Keratinocyte (primary cell): ENCODE results near the gene LRWD1. TPM values are rescaled to one million over a fixed set of nuclear protein-coding genes. Genes with fewer than 3 reads are reported as not detected.

Experiments used
- DNase-seq: peaks from one replicate; pipeline ENCODE4 v3.0.0-alpha.2; 2011; ENCODE audit warnings: low read depth, missing footprints, low spot score
- FAIRE-seq: peaks from 2 replicates; lab custom pipeline; 2011; peaks lifted over from hg19 to GRCh38; lab: Jason Lieb, UNC
- H2AFZ ChIP-seq: 2 replicates; pipeline ENCODE4 v1.6.0; 2012; ENCODE audit warnings: low read length, control low read depth, inconsistent platforms; ENCODE audit not compliant: control insufficient read depth
- H3K27ac ChIP-seq: 2 replicates; pipeline ENCODE4 v1.5.1; 2011; ENCODE audit warnings: low read length; ENCODE audit not compliant: control insufficient read depth, insufficient read depth
- H3K27me3 ChIP-seq: 3 replicates; pipeline ENCODE4 v1.6.0; 2011; ENCODE audit warnings: low read length; ENCODE audit not compliant: control insufficient read depth, insufficient read depth; ENCODE audit errors: extremely low read depth
- H3K36me3 ChIP-seq, 2 experiments: 2 replicates in 1 of 2; 3 replicates in 1 of 2; pipeline ENCODE4 v1.5.1; 2011; ENCODE audit warnings: low read length in 2 of 2, mild to moderate bottlenecking in 1 of 2; ENCODE audit not compliant: control insufficient read depth in 2 of 2, insufficient read depth in 2 of 2; ENCODE audit errors: extremely low read depth in 1 of 2
- H3K4me1 ChIP-seq: 3 replicates; pipeline ENCODE4 v1.5.1; 2011; ENCODE audit warnings: low read length; ENCODE audit not compliant: control insufficient read depth, insufficient read depth; ENCODE audit errors: extremely low read depth
- H3K4me2 ChIP-seq: 3 replicates; pipeline ENCODE4 v1.6.0; 2011; ENCODE audit warnings: low read depth, low read length; ENCODE audit not compliant: control insufficient read depth, insufficient read depth; ENCODE audit errors: extremely low read depth
- H3K4me3 ChIP-seq, 3 experiments: fragments of 200-600 bp in 1 of 3; sonication (generic) in 1 of 3; 2 replicates in 2 of 3; 3 replicates in 1 of 3; pipeline ENCODE4 v1.5.1; 2011 to 2016; ENCODE audit warnings: low read length in 3 of 3, mild to moderate bottlenecking in 3 of 3, control low read depth in 2 of 3, inconsistent platforms in 1 of 3, low read depth in 1 of 3, mixed read lengths in 1 of 3, mixed run types in 1 of 3, moderate library complexity in 1 of 3; ENCODE audit not compliant: control insufficient read depth in 2 of 3, insufficient read depth in 2 of 3; ENCODE audit errors: extremely low read depth in 1 of 3
- H3K79me2 ChIP-seq: 2 replicates; pipeline ENCODE4 v1.6.0; 2012; ENCODE audit warnings: low read length; ENCODE audit not compliant: control insufficient read depth, insufficient read depth
- H3K9ac ChIP-seq: 3 replicates; pipeline ENCODE4 v1.6.0; 2011; ENCODE audit warnings: low read length; ENCODE audit not compliant: control insufficient read depth, insufficient read depth; ENCODE audit errors: extremely low read depth
- H3K9me1 ChIP-seq: 3 replicates; pipeline ENCODE4 v1.6.0; 2011; ENCODE audit warnings: low read length; ENCODE audit not compliant: control insufficient read depth, insufficient read depth; ENCODE audit errors: extremely low read depth
- H3K9me3 ChIP-seq: 2 replicates; pipeline ENCODE4 v1.5.1; 2012; ENCODE audit warnings: low read depth, low read length; ENCODE audit not compliant: control insufficient read depth
- H4K20me1 ChIP-seq: 3 replicates; pipeline ENCODE4 v1.6.0; 2011; ENCODE audit warnings: low read length; ENCODE audit not compliant: control insufficient read depth, insufficient read depth; ENCODE audit errors: extremely low read depth
- CTCF ChIP-seq, 3 experiments: IDR thresholded peaks in 1 of 3; conservative IDR thresholded peaks in 1 of 3; optimal IDR thresholded peaks in 1 of 3; 2 replicates in 2 of 3; 3 replicates in 1 of 3; pipeline versions ENCODE3 to v1.5.1; 2011; ENCODE audit warnings: low read length in 3 of 3, mild to moderate bottlenecking in 3 of 3, moderate library complexity in 2 of 3, control low read depth in 1 of 3, inconsistent platforms in 1 of 3; ENCODE audit not compliant: insufficient read depth in 2 of 3; ENCODE audit errors: extremely low read depth in 1 of 3
- EZH2 ChIP-seq: IDR thresholded peaks from one replicate; pipeline ENCODE4 v1.6.1; 2012; ENCODE audit warnings: inconsistent platforms, mild to moderate bottlenecking, low read length, moderate library complexity
- dilution Hi-C: fragments of 300-500 bp; cut with MboI; formaldehyde crosslinking; loops from one replicate; pipeline ENCODE4 v1.7.0; 2020; ENCODE audit warnings: low sequenced_read_pairs; ENCODE audit not compliant: extremely low pct_ligation_motif_present
- polyA plus RNA-seq, 5 experiments: library from polyadenylated mRNA; depleted of rRNA in 3 of 5; stranded (reverse) in 3 of 5; stranded (forward) in 1 of 5; unstranded in 1 of 5; fragments of >200 nt; gene quantifications; 1 replicate in 1 of 5; 2 replicates in 3 of 5; 3 replicates in 1 of 5; pipeline versions ENCODE4 v1.2.1 to v1.2.3, GENCODE V29; 2011 to 2012; ENCODE audit warnings: missing spikeins in 2 of 5, low read depth in 1 of 5, low replicate concordance in 1 of 5

The LRWD1 gene
- polyA plus RNA-seq, 1 donor (not counting 4 experiments of a cell fraction or from before 2014, with no cell fraction given), result 11.3 TPM

DNA sequence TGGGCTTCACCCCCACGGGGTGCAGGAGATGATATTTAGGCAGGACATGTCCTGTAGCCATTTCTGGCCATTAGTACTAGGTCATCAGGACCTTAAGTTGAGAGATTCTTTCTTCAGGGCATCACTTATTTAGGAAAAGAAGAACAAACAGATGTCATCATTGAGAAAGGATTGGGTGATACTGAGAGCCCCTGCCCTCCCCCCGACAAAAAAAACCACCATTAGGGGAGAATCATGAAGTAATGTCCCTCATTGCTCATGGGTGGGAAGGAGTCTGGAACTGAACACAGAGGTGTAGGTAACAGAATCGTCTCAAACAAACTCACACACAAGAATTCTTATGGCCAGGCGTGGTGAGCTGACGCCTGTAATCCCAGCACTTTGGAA, 37.8 kb upstream of the LRWD1 start:
- H2AFZ ChIP-seq, result no peak overlapping the region
- H3K27me3 ChIP-seq, result no peaks in the 10 kb centered on the region
- no peak overlapping the region for H3K4me3 ChIP-seq
- H3K4me2 ChIP-seq, result no peak overlapping the region
- no peak overlapping the region for H3K27ac ChIP-seq
- peaks cover 7 to 14% of the 10 kb centered on the region in 2 experiments for H3K36me3 ChIP-seq
- H3K9ac ChIP-seq, result no peak overlapping the region
- peaks cover 12% of the 10 kb centered on the region for H3K4me1 ChIP-seq
- no peaks in the 10 kb centered on the region for H4K20me1 ChIP-seq
- DNase-seq (no peak), FAIRE-seq (no peak)
- no peak for TF ChIP-seq EZH2
- no peak for TF ChIP-seq CTCF (optimal IDR thresholded peaks at IDR 0.05 in 1 of 3, IDR thresholded peaks at IDR 0.05 in 1 of 3, conservative IDR thresholded peaks at IDR 0.05 in 1 of 3; ENCODE audit: extremely low read depth in 1 of 3, insufficient read depth in 2 of 3, low read length in 3 of 3)
- H3K79me2 ChIP-seq, result no peaks in the 10 kb centered on the region
- dilution Hi-C loops, result no loop called here
- H3K9me1 ChIP-seq, result no peaks in the 10 kb centered on the region
- H3K9me3 ChIP-seq, result no peaks in the 10 kb centered on the region

GRCh38 chr7:102429141-102429899, 35.5 kb upstream of the LRWD1 start:
- H3K27ac ChIP-seq, result no peak overlapping the region
- H2AFZ ChIP-seq, result no peak overlapping the region
- H3K4me3 ChIP-seq, result no peak overlapping the region
- no peaks in the 10 kb centered on the region for H3K9me1 ChIP-seq
- H3K4me1 ChIP-seq, result peaks cover 13% of the 10 kb centered on the region
- peaks cover 7 to 13% of the 10 kb centered on the region in 2 experiments for H3K36me3 ChIP-seq
- TF ChIP-seq CTCF (optimal IDR thresholded peaks at IDR 0.05 in 1 of 3, IDR thresholded peaks at IDR 0.05 in 1 of 3, conservative IDR thresholded peaks at IDR 0.05 in 1 of 3; ENCODE audit: extremely low read depth in 1 of 3, insufficient read depth in 2 of 3, low read length in 3 of 3) (no peak), EZH2 (no peak)
- no peaks in the 10 kb centered on the region for H3K9me3 ChIP-seq
- dilution Hi-C loops, result no loop called here
- DNase-seq (no peak), FAIRE-seq (no peak)
- H3K79me2 ChIP-seq, result no peaks in the 10 kb centered on the region
- H4K20me1 ChIP-seq, result no peaks in the 10 kb centered on the region
- no peak overlapping the region for H3K4me2 ChIP-seq
- no peak overlapping the region for H3K9ac ChIP-seq
- peaks cover 3% of the 10 kb centered on the region for H3K27me3 ChIP-seq
